ENCODE data around the gene ATF6. TPM values are rescaled to one million over a fixed set of nuclear protein-coding genes. Genes with fewer than 3 reads are reported as not detected.

The ATF6 gene
- total RNA-seq, 2 experiments from 2014 or later, result 10.2 to 13.9 TPM

DNA sequence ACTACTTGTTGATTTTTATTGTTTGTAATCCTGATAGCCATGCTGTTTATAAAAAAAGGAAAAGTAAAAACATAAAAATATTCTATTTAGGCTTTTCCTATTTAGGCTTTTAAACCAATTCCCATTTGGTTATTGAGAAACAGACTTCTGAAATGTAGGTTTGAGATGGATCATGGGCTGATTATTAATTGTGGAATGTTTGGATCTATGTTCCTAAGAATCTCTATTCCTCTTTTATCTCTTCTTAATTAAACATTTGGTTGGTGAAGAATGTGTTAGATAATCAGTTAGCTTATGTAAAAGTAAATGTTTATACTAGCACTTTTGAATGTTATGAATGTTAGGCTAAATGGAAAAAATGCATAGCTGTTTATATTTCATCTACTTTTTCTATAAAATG, 97.4 kb downstream of the ATF6 start:
- H2AFZ ChIP-seq (ENCODE audit: low read length), result no peak overlapping the region
- no peak for DNase-seq (ENCODE audit: low spot score)
- no peak for TF ChIP-seq EZH2phosphoT487 (IDR thresholded peaks at IDR 0.05; ENCODE audit: borderline replicate concordance, low read depth, low read length)
- TF ChIP-seq, protein P1, sequence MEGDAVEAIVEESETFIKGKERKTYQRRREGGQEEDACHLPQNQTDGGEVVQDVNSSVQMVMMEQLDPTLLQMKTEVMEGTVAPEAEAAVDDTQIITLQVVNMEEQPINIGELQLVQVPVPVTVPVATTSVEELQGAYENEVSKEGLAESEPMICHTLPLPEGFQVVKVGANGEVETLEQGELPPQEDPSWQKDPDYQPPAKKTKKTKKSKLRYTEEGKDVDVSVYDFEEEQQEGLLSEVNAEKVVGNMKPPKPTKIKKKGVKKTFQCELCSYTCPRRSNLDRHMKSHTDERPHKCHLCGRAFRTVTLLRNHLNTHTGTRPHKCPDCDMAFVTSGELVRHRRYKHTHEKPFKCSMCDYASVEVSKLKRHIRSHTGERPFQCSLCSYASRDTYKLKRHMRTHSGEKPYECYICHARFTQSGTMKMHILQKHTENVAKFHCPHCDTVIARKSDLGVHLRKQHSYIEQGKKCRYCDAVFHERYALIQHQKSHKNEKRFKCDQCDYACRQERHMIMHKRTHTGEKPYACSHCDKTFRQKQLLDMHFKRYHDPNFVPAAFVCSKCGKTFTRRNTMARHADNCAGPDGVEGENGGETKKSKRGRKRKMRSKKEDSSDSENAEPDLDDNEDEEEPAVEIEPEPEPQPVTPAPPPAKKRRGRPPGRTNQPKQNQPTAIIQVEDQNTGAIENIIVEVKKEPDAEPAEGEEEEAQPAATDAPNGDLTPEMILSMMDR (conservative IDR thresholded peaks at IDR 0.05; ENCODE audit: low read length), result no peak
- no peaks in the 10 kb centered on the region for H4K20me1 ChIP-seq (ENCODE audit: insufficient read depth, low read length)
- H3K36me3 ChIP-seq (ENCODE audit: insufficient read depth, low read length), result peaks cover 39% of the 10 kb centered on the region; the same call in 1 of the 2 replicates
- intact Hi-C loops (cut with micrococcal nuclease; ENCODE audit: unreplicated experiment), result no loop called here
- ChIA-PET POLR2A (interaction anchor here (0.5 to 0.8 kb wide), 3 partner anchors 16 to 410 kb away, joined by 3 to 4 read pairs (median 3); no protein-coding TSS in a partner anchor), CTCF (ENCODE audit: unreplicated experiment) (no interaction called here)
- H3K4me3 ChIP-seq (ENCODE audit: low read depth, low read length, poor library complexity, severe bottlenecking), result no peak overlapping the region
- H3K79me2 ChIP-seq (ENCODE audit: insufficient read depth, low read depth, low read length), result no peaks in the 10 kb centered on the region
- no peaks in the 10 kb centered on the region for H3K4me1 ChIP-seq (ENCODE audit: insufficient read depth, low read length, poor library complexity, severe bottlenecking)
- no peaks in the 10 kb centered on the region for H3K9me2 ChIP-seq (ENCODE audit: insufficient read depth, low read length)
- H3K9me3 ChIP-seq (ENCODE audit: low read length), result no peaks in the 10 kb centered on the region
- H3K27ac ChIP-seq (ENCODE audit: low read depth, low read length, poor library complexity, severe bottlenecking), result no peak overlapping the region
- H3K4me2 ChIP-seq (ENCODE audit: low read length), result no peak overlapping the region
- BruUV-seq (replicated peaks), result no TSS peak

DNA sequence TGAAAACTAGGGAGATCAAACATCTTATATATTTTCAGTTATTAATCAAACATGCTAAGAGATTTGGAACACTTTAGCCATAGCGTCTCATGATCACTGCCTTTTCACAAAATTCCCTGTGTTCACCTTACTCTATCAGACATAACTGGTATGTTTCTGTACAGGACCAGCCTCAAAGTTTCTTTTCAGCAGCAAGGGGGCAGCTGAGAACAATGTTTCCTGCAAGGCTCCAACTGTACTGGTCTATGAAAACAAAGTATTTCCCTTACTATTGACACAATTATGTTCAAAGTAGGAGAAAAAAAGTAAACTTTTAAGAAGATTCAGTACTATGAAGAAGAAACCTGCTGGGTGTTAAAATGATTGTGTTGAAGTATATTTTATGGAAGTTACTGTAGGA, 98.5 kb downstream of the ATF6 start:
- no peak for TF ChIP-seq EZH2phosphoT487 (IDR thresholded peaks at IDR 0.05; ENCODE audit: borderline replicate concordance, low read depth, low read length)
- TF ChIP-seq, protein P1 (conservative IDR thresholded peaks at IDR 0.05; ENCODE audit: low read length), result no peak
- H3K79me2 ChIP-seq (ENCODE audit: insufficient read depth, low read depth, low read length), result no peaks in the 10 kb centered on the region
- CTCF ChIA-PET (ENCODE audit: unreplicated experiment), result no interaction called here
- BruUV-seq (replicated peaks), result no TSS peak
- no peaks in the 10 kb centered on the region for H3K9me2 ChIP-seq (ENCODE audit: insufficient read depth, low read length)
- no peak overlapping the region for H3K4me3 ChIP-seq (ENCODE audit: low read depth, low read length, poor library complexity, severe bottlenecking)
- peaks cover 39% of the 10 kb centered on the region; the same call in 1 of the 2 replicates for H3K36me3 ChIP-seq (ENCODE audit: insufficient read depth, low read length)
- H3K4me1 ChIP-seq (ENCODE audit: insufficient read depth, low read length, poor library complexity, severe bottlenecking), result no peaks in the 10 kb centered on the region
- intact Hi-C loops (cut with micrococcal nuclease; ENCODE audit: unreplicated experiment), result no loop called here
- H3K4me2 ChIP-seq (ENCODE audit: low read length), result no peak overlapping the region
- no peak for DNase-seq (ENCODE audit: low spot score)
- POLR2A ChIA-PET, result interaction anchor here (0.6 kb wide), 1 partner anchor 990 kb away, joined by 3 read pairs; no protein-coding TSS in a partner anchor
- no peak overlapping the region for H3K27ac ChIP-seq (ENCODE audit: low read depth, low read length, poor library complexity, severe bottlenecking)
- no peak overlapping the region for H2AFZ ChIP-seq (ENCODE audit: low read length)
- H4K20me1 ChIP-seq (ENCODE audit: insufficient read depth, low read length), result no peaks in the 10 kb centered on the region
- no peaks in the 10 kb centered on the region for H3K9me3 ChIP-seq (ENCODE audit: low read length)

DNA sequence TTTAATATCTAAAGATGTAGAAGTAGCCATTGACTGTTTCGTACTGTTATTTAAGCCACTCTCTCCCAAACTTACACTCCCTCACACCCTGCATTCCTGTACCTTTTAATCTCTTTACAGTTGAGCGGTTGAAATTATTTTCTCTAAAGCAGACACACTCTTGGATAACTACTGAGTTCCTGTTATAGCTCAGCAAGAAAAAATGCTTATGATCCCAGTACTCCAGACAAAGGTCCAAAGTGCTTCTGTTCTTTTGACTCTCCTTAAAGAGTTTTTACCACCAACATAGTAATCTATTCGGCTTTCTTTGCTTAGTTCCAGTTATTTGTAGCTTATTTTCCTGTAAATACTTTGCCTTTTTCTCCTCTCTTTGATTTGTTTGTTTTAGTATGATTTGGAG, 100.1 kb downstream of the ATF6 start:
- ChIA-PET POLR2A (interaction anchor here (1.1 kb wide), 1 partner anchor 8 kb away, joined by 3 read pairs; no protein-coding TSS in a partner anchor), CTCF (ENCODE audit: unreplicated experiment) (no interaction called here)

More for the DNA sequence above, 100.1 kb downstream of the ATF6 start:
- DNase-seq (ENCODE audit: low spot score), result no peak
- peaks cover 39% of the 10 kb centered on the region; the same call in 1 of the 2 replicates for H3K36me3 ChIP-seq (ENCODE audit: insufficient read depth, low read length)
- no peaks in the 10 kb centered on the region for H3K4me1 ChIP-seq (ENCODE audit: insufficient read depth, low read length, poor library complexity, severe bottlenecking)
- intact Hi-C loops (cut with micrococcal nuclease; ENCODE audit: unreplicated experiment), result no loop called here
- no peaks in the 10 kb centered on the region for H3K9me3 ChIP-seq (ENCODE audit: low read length)
- no peak overlapping the region for H3K27ac ChIP-seq (ENCODE audit: low read depth, low read length, poor library complexity, severe bottlenecking)
- H3K4me3 ChIP-seq (ENCODE audit: low read depth, low read length, poor library complexity, severe bottlenecking), result no peak overlapping the region
- no peak overlapping the region for H3K4me2 ChIP-seq (ENCODE audit: low read length)
- H2AFZ ChIP-seq (ENCODE audit: low read length), result no peak overlapping the region
- TF ChIP-seq EZH2phosphoT487 (IDR thresholded peaks at IDR 0.05; ENCODE audit: borderline replicate concordance, low read depth, low read length), result no peak
- TF ChIP-seq, protein P1 (conservative IDR thresholded peaks at IDR 0.05; ENCODE audit: low read length), result no peak
- H3K79me2 ChIP-seq (ENCODE audit: insufficient read depth, low read depth, low read length), result no peaks in the 10 kb centered on the region
- no peaks in the 10 kb centered on the region for H4K20me1 ChIP-seq (ENCODE audit: insufficient read depth, low read length)
- no TSS peak for BruUV-seq (replicated peaks)
- H3K9me2 ChIP-seq (ENCODE audit: insufficient read depth, low read length), result no peaks in the 10 kb centered on the region
